Caco-2 (cell line): ENCODE measurements around the gene MAP1LC3B2. TPM values are rescaled to one million over a fixed set of nuclear protein-coding genes. Genes with fewer than 3 reads are reported as not detected.

Source experiments
- BruUV-seq: library from RNA; stranded (reverse); fragments of 400-500 nt; replicated peaks from 2 replicates; lab custom pipeline; 2021; lab: Mats Ljungman, UMichigan
- CTCF ChIA-PET: fragments of 300-600 bp; sonication (Branson Sonifier 250); formaldehyde crosslinking; loops from one replicate; lab custom pipeline; 2022; ENCODE audit warnings: antibody characterized with exemption; lab: Charles Lee
- POLR2A ChIA-PET: fragments of 300-600 bp; sonication (Branson Sonifier 250); formaldehyde crosslinking; loops from one replicate; lab custom pipeline; 2022; ENCODE audit warnings: antibody characterized with exemption; lab: Charles Lee
- DNase-seq, 2 experiments: peaks; one replicate each; pipeline versions ENCODE4 v3.0.0 to v3.0.0-alpha.2; 2020 to 2022
- H3K27me3 ChIP-seq: replicated peaks from 2 replicates; pipeline ENCODE4 v1.6.0; 2011; ENCODE audit warnings: low read length; ENCODE audit not compliant: control insufficient read depth, insufficient read depth
- H3K36me3 ChIP-seq: 2 replicates; pipeline ENCODE4 v1.5.1; 2011; ENCODE audit warnings: low read length; ENCODE audit not compliant: control insufficient read depth, insufficient read depth
- H3K4me1 ChIP-seq: fragments of 250-450 bp; sonication (Bioruptor Pico); 2 replicates; pipeline ENCODE4 v1.5.1; 2020; ENCODE audit warnings: mild to moderate bottlenecking
- H3K4me3 ChIP-seq: 2 replicates; pipeline ENCODE4 v1.5.1; 2011; ENCODE audit warnings: low read depth, mild to moderate bottlenecking, control low read depth, low read length
- H3K9me3 ChIP-seq: fragments of 250-450 bp; sonication (Bioruptor Pico); 2 replicates; pipeline ENCODE4 v1.5.1; 2020; ENCODE audit warnings: mild to moderate bottlenecking, moderate library complexity
- H3K27ac Mint-ChIP-seq: one replicate; pipeline ENCODE4 v1.8.0; 2022; ENCODE audit warnings: mixed read lengths; ENCODE audit not compliant: unreplicated experiment
- H3K27me3 Mint-ChIP-seq: one replicate; pipeline ENCODE4 v1.8.0; 2022; ENCODE audit warnings: mixed read lengths; ENCODE audit not compliant: insufficient read depth, unreplicated experiment
- H3K36me3 Mint-ChIP-seq: one replicate; pipeline ENCODE4 v1.8.0; 2022; ENCODE audit warnings: mild to moderate bottlenecking, mixed read lengths; ENCODE audit not compliant: insufficient read depth, unreplicated experiment
- H3K4me1 Mint-ChIP-seq: one replicate; pipeline ENCODE4 v1.8.0; 2022; ENCODE audit warnings: low read depth, mixed read lengths; ENCODE audit not compliant: unreplicated experiment
- H3K4me3 Mint-ChIP-seq: one replicate; pipeline ENCODE4 v1.8.0; 2022; ENCODE audit warnings: mild to moderate bottlenecking, moderate library complexity, mixed read lengths; ENCODE audit not compliant: unreplicated experiment
- H3K9me3 Mint-ChIP-seq: one replicate; pipeline ENCODE4 v1.8.0; 2022; ENCODE audit warnings: mixed read lengths; ENCODE audit not compliant: unreplicated experiment
- intact Hi-C: fragments of 100-400 bp; cut with micrococcal nuclease; formaldehyde crosslinking; loops from one replicate; pipeline ENCODE4 v1.10.0; 2022; ENCODE audit not compliant: unreplicated experiment
- total RNA-seq: library from RNA; stranded (reverse); gene quantifications from 2 replicates; pipeline ENCODE4 v1.2.3, GENCODE V29; 2022
- TF ChIP-seq, protein P1 (sequence below), 2 experiments: fragments of 200-600 bp in 1 of 2; IDR thresholded peaks; 1 replicate in 1 of 2; 2 replicates in 1 of 2; pipeline versions ENCODE4 v1.5.1 to v1.8.0; 2011 to 2022; ENCODE audit warnings: antibody characterized with exemption in 1 of 2, control low read depth in 1 of 2, inconsistent platforms in 1 of 2, low read depth in 1 of 2, low read length in 1 of 2, mild to moderate bottlenecking in 1 of 2, moderate library complexity in 1 of 2; ENCODE audit not compliant: insufficient read depth in 1 of 2, severe bottlenecking in 1 of 2, unreplicated experiment in 1 of 2

Gene MAP1LC3B2
- total RNA-seq, 1 experiment from 2014 or later: not detected

DNA sequence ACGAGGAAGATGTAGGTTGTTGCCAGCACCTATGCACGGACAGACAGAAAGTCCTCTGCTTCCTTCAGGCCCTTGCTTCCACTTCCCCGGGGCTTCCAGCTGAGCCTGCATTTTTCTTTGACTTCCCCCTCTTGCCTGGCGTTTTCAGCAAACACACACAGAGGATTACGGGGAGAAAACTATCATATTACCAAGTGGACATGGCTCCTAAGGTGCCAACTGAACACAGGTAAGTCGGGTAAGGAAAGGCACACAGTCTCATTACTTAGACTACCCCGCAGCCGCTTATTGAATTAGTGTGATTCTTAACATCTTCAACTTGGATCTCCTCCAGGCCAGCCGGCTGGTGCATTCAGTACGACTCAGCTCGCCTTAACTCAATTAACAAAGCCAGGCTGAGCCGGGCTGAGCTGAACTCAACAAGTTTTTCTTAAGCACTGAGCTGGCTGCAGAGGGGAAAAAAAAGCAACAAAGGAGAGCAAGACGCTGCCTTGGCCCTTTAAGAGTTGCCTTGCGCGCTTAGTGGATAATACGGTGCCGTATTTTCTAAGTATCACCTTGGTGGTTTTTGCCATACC, 19.2 kb upstream of the MAP1LC3B2 start:
- no peak for DNase-seq
- intact Hi-C loops: no loop called here

DNA sequence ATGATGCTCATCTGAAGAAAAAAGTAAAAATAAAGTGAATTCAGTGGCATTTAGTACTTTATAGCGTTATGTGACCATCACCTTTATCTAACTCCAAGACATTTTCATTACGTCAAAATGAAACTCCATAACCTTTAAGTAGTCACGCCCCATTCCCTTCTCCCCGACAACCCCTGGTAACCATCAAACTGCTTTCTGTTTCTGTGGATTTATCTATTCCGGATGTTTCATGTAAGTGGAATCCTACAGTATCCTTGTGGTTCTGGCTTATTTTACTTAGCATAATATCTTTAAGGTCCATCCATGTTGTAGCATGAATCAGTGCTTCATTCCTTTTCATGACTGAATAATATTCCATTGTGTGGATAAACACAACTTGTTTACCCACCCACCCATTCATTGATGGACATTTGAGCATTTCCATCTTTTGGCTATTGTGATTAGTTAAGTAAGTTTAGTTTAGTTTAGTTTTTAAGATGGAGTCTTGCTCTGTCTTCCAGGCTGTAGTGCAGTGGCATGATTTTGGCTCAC, 18.5 kb upstream of the MAP1LC3B2 start:
- no peaks in the 10 kb centered on the region; the same call in 1 of the 2 replicates for H3K9me3 ChIP-seq
- H3K4me1 ChIP-seq: peaks cover 10% of the 10 kb centered on the region; the same call in 1 of the 2 replicates
- no peak for DNase-seq
- ChIA-PET POLR2A (no interaction called here), CTCF (no interaction called here)
- H3K27ac Mint-ChIP-seq: no peak overlapping the region
- H3K36me3 Mint-ChIP-seq: no peaks in the 10 kb centered on the region
- intact Hi-C loops: no loop called here
- H3K9me3 Mint-ChIP-seq: no peaks in the 10 kb centered on the region
- no peaks in the 10 kb centered on the region for H3K27me3 Mint-ChIP-seq
- no peaks in the 10 kb centered on the region for H3K36me3 ChIP-seq
- no peaks in the 10 kb centered on the region for H3K27me3 ChIP-seq
- BruUV-seq: no TSS peak
- H3K4me1 Mint-ChIP-seq: peaks cover 19% of the 10 kb centered on the region
- TF ChIP-seq, protein P1, sequence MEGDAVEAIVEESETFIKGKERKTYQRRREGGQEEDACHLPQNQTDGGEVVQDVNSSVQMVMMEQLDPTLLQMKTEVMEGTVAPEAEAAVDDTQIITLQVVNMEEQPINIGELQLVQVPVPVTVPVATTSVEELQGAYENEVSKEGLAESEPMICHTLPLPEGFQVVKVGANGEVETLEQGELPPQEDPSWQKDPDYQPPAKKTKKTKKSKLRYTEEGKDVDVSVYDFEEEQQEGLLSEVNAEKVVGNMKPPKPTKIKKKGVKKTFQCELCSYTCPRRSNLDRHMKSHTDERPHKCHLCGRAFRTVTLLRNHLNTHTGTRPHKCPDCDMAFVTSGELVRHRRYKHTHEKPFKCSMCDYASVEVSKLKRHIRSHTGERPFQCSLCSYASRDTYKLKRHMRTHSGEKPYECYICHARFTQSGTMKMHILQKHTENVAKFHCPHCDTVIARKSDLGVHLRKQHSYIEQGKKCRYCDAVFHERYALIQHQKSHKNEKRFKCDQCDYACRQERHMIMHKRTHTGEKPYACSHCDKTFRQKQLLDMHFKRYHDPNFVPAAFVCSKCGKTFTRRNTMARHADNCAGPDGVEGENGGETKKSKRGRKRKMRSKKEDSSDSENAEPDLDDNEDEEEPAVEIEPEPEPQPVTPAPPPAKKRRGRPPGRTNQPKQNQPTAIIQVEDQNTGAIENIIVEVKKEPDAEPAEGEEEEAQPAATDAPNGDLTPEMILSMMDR (IDR thresholded peaks at IDR 0.05; ENCODE audit: insufficient read depth in 1 of 2, low read depth in 1 of 2, low read length in 1 of 2, severe bottlenecking in 1 of 2, unreplicated experiment in 1 of 2): no peak
- no peak overlapping the region for H3K4me3 Mint-ChIP-seq
- H3K4me3 ChIP-seq: no peak overlapping the region

More for the DNA sequence above, 19.2 kb upstream of the MAP1LC3B2 start:
- H3K9me3 ChIP-seq: no peaks in the 10 kb centered on the region; the same call in 1 of the 2 replicates
- ChIA-PET POLR2A (no interaction called here), CTCF (no interaction called here)
- H3K4me3 ChIP-seq: no peak overlapping the region
- H3K36me3 ChIP-seq: no peaks in the 10 kb centered on the region
- peaks cover 10% of the 10 kb centered on the region; the same call in 1 of the 2 replicates for H3K4me1 ChIP-seq
- Mint-ChIP-seq H3K9me3 (no peaks in the 10 kb centered on the region), H3K27me3 (no peaks in the 10 kb centered on the region), H3K36me3 (no peaks in the 10 kb centered on the region), H3K27ac (no peak overlapping the region), H3K4me1 (peaks cover 19% of the 10 kb centered on the region), H3K4me3 (no peak overlapping the region)
- H3K27me3 ChIP-seq: no peaks in the 10 kb centered on the region
- TF ChIP-seq, protein P1 (IDR thresholded peaks at IDR 0.05; ENCODE audit: insufficient read depth in 1 of 2, low read depth in 1 of 2, low read length in 1 of 2, severe bottlenecking in 1 of 2, unreplicated experiment in 1 of 2): no peak
- no TSS peak for BruUV-seq

DNA sequence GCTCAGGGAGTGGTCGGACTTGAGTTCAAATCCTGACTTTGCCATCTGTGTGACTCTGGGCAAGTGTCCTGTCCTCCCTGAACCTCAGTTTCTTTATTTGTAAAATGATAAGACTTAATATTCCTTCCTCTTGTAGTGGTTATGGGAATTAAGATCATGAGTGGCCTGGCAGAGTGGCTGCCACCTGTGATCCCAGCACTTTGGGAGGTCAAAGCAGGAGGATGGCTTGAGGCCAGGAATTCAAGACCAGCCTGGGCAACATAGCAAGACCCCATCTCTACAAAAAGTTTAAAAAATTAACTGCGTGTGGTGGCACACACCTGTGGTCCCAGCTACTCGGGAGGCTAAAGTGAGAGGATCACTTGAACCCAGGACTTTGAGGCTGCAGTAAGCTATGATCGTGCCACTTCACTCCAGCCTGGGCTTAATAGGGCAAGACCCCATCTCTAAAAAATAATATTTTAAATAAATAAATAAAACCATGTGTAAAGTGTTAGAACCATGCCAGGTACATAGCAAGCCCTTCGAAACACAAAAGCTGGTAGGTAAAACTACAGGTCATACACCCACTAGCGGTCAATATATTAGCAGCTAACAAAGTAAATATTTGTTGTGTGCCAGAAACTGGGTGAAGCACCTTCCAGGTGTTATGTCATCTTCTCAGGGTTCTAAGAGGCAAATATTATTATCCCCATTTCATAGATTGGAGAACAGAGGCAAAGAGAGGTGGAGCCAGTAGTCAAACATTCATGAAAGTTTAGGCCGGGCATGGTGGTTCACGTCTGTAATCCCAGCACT, 17.4 kb upstream of the MAP1LC3B2 start:
- CTCF ChIA-PET: no interaction called here
- no peaks in the 10 kb centered on the region for H3K36me3 Mint-ChIP-seq
- no peak for DNase-seq
- no TSS peak for BruUV-seq
- H3K27me3 Mint-ChIP-seq: no peaks in the 10 kb centered on the region
- no peak overlapping the region for H3K4me3 ChIP-seq
- no peaks in the 10 kb centered on the region; the same call in 1 of the 2 replicates for H3K9me3 ChIP-seq
- TF ChIP-seq, protein P1 (IDR thresholded peaks at IDR 0.05; ENCODE audit: insufficient read depth in 1 of 2, low read depth in 1 of 2, low read length in 1 of 2, severe bottlenecking in 1 of 2, unreplicated experiment in 1 of 2): no peak
- peaks cover 10% of the 10 kb centered on the region; the same call in 1 of the 2 replicates for H3K4me1 ChIP-seq
- H3K4me1 Mint-ChIP-seq: peaks cover 19% of the 10 kb centered on the region
- intact Hi-C loops: no loop called here
- no peaks in the 10 kb centered on the region for H3K27me3 ChIP-seq
- POLR2A ChIA-PET: no interaction called here
- H3K27ac Mint-ChIP-seq: no peak overlapping the region
- no peaks in the 10 kb centered on the region for H3K9me3 Mint-ChIP-seq
- no peaks in the 10 kb centered on the region for H3K36me3 ChIP-seq
- H3K4me3 Mint-ChIP-seq: no peak overlapping the region
